GM21737 (cell line): ENCODE results near the gene RGL2.
"Not testable (repeated sequence)": the region's sequence is repeated elsewhere in the genome, so short reads cannot be mapped to it uniquely, and the experiment has no call there.

Experiments used
- ATAC-seq: cut with Tn5 transposase; IDR thresholded peaks from one replicate; pipeline ENCODE4 v1.9.1; 2021; ENCODE audit warnings: mild to moderate bottlenecking, moderate library complexity; ENCODE audit not compliant: unreplicated experiment

The RGL2 gene, protein sequence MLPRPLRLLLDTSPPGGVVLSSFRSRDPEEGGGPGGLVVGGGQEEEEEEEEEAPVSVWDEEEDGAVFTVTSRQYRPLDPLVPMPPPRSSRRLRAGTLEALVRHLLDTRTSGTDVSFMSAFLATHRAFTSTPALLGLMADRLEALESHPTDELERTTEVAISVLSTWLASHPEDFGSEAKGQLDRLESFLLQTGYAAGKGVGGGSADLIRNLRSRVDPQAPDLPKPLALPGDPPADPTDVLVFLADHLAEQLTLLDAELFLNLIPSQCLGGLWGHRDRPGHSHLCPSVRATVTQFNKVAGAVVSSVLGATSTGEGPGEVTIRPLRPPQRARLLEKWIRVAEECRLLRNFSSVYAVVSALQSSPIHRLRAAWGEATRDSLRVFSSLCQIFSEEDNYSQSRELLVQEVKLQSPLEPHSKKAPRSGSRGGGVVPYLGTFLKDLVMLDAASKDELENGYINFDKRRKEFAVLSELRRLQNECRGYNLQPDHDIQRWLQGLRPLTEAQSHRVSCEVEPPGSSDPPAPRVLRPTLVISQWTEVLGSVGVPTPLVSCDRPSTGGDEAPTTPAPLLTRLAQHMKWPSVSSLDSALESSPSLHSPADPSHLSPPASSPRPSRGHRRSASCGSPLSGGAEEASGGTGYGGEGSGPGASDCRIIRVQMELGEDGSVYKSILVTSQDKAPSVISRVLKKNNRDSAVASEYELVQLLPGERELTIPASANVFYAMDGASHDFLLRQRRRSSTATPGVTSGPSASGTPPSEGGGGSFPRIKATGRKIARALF

DNA sequence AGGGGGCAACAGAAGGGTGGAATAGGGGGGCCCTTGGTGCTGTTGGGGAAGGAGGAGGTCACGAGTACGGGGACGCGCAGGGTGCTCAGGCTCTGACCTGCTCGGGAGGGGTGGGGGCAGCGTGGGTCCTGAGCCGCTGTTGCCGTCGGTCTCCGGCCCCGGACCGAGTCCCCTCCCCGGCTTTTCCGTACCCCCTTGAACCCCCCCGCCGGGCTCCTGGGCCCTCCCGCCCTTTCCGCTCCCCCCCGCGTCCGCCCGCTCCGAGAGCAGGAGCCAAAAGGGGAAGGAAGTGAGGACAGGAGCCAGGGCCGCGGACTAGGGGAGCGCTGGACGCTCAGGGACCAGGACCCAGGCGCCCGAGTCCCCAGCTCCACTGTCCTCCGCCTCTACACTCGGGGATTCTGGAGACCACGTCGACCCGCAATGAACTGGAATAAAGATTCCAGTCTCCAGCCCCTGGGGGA, at the start of gene RGL2:
Gene RGL2, minus strand, starts transcription at position 170 of the 464 bp plus-strand sequence. CDS start 332 bp downstream, outside the sequence.
- ATAC-seq: peak; percentile 22

DNA sequence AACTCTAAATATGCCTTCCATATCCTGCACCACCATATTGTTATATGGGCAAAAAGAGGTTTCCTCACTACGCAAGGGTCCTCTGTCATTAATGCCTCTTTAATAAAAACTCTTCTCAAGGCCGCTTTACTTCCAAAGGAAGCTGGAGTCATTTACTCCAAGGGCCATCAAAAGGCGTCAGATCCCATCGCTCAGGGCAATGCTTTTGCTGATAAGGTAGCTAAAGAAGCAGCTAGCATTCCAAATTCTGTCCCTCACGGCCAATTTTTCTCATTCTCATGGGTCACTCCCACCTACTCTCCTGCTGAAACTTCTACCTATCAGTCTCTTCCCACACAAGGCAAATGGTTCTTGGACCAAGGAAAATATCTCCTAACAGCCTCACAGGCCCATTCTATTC, 49.1 kb upstream of the RGL2 start:
- ATAC-seq: no peak

DNA sequence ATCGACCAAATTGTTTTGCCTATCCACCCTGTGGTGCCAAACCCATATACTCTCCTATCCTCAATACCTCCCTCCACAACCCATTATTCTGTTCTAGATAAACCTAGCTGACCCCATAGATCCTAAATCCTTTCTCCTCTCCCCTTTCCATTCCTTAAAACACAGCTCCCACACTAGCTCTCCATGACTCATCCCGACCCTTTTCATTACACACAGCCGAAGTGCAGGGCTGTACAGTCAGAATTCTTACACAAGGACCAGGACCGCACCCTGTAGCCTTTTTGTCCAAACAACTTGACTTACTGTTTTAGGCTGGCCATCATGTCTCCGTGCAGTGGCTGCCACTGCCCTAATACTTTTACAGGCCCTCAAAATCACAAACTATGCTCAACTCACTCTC, 48.2 kb upstream of the RGL2 start:
- ATAC-seq: not testable (repeated sequence)

DNA sequence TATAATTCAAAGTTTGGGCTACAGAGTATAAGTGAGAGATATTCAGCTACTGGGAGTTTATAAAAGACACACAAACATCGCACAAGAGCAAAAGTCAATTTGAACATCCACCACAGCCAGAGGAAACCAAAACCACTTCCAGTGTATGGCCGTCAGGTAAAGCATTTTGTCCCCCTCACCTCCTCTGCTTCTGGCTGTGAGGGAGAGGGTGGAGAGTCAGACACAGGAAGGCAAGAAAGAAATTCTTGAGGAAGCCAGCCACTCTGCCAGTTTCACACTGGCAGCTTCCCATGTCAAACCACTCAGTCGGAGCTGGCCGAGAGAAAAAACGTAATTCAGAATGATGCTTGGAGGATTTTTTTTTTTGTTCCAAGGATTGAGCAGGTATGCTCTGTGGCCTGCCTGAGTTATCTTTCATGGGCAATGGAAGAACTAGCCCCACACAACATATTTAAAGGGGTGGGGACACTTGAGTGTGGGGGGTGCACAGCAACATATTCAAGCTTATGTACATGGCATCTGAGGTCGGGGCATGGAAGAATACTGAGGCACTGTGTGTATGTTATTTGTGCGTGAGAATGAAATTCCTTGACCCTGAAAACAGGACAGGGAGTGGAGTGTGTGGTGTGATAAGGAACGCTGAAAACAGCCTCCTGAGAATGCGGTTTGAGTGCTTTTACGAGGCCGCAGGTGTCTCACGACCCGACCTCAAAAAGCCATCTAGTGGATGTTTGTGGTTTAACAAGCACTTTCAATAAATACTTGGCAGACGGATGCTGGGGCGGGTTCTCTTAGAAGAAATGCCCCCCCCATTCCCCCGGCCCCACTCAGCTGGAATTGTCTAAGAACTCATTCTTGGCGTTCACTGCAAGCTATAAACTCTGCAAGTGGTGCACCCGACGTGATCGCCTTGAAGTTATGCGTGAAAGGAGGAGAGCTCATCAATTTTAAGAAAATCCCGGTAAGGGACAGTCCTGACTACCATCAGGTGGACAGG, 46.3 kb upstream of the RGL2 start:
- no peak for ATAC-seq

DNA sequence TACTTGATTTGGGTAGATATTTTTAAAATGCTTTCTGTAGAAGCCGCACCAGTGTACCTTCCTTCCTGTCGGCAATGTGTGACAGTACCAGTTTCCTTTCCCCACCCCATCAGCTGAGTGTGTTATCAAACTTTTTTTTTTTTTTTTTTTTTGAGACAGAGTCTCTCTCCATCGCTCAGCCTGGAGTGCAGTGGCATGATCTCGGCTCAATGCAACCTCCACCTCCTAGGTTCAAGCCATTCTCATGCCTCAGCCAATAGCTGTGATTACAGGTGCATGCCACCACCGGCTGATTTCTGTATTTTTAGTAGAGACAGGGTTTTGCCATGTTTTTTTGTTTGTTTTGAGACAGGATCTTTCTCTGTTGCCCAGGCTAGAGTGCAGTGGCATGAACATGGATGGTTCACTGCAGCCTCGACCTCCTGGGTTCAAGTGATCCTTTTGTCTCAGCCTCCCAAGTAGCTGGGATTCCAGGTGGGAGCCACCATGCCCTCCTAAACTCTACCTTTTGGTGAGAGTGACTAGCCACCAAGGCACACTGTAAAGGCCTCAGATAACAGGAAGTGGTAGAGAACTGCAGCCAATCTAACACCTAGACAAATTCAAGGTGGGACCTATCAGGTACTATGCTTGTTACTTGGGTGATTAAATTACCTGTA, 45.3 kb upstream of the RGL2 start:
- ATAC-seq: no peak

DNA sequence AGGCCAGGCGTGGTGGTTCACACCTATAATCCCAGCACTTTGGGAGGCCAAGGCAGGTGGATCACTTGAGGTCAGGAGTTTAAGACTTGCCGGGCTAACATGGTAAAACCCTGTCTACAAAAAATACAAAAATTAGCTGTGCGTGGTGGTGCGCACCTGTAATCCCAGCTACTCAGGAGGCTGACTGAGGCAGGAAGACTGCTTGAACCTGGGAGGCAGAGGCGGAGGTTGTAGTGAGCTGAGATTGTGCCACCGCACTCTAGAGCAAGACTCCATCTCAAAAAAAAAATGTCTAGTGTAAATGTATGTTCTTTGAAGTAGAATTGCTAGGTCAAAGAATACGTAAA, 44.8 kb upstream of the RGL2 start:
- ATAC-seq: not testable (repeated sequence)

DNA sequence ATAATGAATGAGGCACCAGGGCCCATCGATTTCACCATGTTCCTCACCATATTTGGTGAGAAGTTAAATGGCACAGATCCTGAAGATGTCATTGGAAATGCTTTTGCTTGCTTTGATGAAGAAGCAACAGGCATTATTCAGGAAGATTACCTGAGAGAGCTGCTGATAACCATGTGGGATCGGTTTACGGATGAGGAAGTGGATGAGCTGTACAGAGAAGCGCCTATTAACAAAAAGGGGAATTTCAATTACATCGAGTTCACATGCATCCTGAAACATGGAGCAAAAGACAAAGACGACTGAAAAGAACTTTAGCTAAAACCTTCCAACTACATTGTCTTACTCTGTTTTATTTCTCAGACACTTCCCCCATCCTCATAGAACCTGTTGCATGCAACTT, 40.5 kb upstream of the RGL2 start:
- ATAC-seq: no peak

DNA sequence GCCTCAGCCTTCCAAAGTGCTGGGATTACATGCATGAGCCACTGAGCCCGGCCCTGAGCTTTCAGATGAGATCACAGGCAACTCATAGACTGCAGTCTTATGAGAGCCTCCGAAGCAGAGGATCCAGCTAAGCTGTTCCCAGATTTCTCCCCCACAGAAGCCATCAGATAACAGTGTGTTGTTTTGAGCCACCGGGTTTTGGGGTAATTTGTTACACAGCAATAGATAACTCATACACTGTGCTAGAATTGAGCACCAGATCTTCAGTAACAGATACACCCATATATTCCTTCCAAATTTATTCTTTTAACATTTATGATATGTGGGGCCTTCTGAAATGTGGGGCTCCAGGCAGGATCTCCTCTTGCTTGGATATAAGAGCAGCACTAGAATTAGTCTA, 37.8 kb upstream of the RGL2 start:
- ATAC-seq: no peak

DNA sequence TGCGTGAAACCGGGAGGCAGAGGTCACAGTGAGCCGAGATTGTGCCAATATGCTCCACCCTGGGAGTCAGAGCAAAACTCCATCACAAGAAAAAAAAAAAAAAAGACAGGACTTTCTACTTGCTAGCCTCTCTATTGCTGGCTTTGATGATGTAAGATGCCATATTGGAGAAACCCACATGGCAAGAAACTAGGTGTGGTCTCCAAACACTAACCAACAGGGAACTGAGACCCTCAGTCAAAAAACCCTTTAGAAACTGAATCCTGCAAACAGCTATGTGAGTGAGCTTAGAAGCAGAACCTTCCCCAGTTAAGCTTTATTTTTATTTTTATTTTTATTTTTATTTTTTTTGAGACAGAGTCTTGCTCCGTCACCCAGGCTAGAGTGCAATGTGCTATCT, 37.2 kb upstream of the RGL2 start:
- ATAC-seq: no peak

DNA sequence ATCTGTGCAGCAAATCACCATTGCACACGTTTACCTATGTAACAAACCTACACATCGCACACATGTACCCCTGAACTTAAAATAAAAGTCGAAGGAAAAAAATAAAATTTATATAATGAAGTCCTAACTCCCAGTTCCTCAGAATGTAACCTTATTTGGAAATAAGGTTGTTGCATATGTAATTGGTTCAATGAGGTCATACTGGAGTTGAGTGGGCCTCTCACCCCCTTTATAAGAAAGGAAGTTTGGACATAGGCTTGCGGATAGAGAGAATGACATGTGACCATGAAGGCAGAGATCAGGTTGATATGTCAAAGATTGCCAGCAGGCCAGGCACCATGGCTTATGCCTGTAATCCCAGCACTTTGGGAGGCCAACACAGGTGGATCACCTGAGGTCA, 34.9 kb upstream of the RGL2 start:
- ATAC-seq: no peak

DNA sequence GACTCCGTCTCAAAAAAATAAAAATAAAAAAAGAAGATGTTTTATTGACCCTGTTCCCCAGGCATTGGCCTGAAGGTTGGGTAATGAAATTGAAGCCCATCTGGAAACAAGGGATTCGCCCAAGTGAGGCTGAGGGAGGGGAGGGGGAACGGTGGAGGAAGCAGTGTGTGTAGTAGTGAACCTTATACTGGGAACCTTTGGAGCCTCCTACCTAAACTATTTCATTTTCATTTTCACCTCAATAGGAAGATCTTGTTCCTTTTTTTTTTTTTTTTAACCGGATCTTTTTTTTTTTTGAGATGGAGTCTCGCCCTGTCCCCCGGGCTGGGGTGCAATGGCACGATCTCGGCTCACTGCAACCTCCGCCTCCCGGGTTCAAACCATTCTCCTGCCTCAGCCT, 32.0 kb upstream of the RGL2 start:
- no peak for ATAC-seq

DNA sequence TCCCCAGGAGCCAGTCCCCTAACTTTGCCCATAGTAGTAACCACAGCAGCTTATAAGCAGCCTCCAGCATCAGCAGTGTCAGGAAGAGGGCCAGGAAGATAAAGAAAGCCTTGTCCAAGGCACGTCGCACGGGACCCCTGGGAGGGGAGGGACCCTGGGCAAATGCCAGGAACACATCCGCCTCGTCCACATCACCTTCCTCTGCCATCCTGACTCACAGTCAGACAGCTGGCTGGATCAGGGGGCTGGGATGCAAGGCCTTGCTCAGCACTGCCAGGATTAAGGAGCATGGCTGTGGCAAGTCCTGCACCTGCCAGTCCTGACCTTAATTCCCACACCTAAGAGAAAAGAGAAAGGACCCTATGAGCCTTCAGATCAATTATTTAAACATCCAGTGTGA, 30.3 kb upstream of the RGL2 start:
- no peak for ATAC-seq

DNA sequence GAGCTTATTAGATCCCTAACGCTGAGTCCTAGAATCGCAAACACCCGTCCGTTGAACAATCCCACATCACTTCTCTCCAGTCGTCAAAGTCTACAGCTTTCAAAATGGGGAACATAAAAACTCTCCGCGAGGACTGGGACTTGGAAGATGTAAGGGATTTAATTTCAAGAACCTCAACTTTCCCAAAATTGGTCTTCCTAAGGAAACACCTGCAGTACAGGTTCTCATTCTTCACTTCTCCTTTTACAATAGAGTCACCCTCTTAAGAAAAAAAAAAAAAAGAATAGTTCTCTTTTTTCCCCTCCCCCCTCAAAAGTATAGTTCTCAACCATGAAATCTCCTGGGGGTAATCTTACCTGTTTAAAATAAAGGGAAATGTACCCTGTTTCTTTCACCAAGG, 25.4 kb upstream of the RGL2 start:
- no peak for ATAC-seq

DNA sequence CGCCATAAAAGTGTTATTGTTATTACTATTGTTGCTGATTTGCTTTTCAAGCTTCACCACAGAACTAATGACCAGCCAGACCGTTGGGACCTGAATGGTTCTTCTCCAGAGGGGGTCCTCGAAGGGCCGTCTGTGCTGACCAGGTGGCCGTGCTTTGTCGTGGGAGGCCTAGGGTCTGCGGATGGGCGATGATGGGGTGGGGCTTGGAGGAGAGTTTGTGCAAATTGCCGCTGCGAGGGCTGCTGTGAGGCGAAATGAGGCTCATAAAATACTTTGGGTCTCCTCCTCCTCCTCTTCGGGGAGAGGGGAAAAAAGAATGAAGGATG, 24.8 kb upstream of the RGL2 start:
- no peak for ATAC-seq

DNA sequence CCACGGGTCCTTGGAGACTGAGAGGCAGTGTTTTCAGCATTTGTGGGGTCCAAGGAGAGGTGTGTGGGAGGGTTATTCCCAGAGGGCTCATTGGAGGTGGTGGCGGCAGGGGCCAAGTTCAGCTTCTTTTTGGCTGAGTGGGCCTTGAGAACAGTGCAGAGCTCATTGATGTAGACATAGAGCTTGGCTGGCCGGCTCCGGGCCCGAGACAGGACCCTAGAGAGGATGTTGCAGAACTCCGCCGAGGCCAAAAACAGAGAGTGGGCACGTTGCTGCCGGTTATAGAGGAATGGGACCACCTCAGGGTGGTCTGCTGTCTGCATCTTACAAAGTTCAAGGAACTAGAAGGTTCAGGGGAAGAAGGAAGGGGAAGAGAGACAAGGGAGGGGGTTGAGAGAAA, 22.5 kb upstream of the RGL2 start:
- ATAC-seq: no peak

DNA sequence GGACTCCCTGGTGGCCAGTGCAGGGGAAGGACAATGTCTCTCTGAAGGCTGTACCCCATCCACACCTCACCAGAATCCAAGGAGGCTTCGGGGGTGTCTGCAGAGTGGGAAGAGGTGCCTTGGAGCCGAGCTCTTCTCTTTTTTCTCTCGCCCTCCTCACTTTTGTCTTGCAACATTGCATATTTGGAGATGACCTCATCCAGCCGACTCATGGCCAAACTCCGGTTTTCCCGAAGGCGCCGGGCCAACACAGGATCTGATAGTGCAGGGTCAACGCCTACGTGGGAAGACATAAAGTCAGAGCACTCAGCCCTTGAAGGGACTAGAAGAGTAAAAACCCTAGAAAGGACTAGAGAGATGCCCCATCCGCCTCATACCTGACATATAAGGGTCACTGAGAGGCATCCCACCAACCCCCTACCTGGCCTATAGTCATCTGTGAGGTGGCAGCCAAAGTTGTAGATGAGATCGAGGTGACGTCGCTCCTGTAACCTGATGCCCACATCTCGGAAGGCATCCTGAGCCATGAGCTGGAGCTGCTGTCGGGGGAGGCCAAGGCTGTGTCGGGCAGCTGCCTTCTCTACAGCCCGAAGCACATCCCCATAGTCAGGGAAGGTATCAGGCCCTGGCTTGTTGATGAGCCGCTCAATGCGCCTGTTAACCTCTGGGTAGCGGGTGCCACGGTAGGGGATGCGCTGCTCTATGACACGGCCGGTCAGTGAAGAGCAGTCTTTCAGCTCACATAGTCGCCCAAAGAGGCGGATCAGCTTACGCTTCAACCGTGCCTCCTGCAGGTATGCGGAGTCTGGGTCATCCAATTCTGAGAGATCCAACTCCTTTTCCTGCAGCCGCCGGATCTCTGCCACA, 21.8 kb upstream of the RGL2 start:
- ATAC-seq: no peak

DNA sequence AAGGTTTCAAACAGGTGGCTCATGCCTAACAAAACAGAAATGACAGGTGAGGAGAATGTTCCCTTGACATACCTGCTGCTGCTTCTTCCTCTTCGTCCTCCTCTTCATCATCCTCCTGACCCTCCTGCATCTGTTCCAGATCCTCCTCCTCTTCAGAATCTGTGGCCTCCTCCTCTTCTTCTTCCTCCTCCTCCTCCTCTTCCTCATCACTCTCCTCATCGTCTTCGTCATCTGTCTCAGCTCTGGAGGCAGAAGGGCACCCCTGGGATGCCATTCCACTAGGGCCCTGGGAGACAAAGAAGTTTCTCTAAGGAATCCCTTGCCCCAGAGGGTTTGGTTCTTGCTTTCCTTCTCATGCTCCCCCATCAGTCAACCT, 21.2 kb upstream of the RGL2 start:
- no peak for ATAC-seq

DNA sequence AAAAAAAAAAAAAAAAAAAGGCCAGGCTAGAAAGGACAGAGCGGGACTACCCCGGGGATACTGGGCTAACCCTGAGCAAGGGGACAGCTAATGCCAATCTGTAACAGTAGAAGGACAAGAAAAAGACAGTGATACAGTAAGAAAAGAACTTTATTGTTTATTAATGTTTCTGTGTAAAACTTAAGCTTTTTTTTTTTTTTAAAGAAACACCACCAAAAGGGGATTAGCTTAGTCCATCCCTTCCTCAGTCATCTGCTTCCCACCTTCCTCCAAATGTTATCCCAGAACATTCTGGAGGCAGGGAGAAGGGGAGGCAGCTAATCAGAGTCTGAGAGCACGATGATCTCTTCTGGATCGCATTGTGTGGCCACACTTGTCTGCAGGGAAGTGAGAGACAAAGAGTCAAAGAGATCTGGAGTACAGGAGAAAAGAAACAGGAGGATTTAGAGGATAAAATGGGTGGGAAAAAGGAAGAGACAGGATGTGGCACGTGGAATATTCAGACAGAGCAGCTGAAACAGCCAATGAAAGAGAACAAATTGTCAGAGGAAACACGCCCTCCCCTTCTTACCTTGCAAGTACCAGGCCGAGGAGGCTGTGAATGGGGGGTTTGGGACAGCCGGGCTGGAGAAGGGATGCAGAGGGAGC, 19.8 kb upstream of the RGL2 start:
- no peak for ATAC-seq

DNA sequence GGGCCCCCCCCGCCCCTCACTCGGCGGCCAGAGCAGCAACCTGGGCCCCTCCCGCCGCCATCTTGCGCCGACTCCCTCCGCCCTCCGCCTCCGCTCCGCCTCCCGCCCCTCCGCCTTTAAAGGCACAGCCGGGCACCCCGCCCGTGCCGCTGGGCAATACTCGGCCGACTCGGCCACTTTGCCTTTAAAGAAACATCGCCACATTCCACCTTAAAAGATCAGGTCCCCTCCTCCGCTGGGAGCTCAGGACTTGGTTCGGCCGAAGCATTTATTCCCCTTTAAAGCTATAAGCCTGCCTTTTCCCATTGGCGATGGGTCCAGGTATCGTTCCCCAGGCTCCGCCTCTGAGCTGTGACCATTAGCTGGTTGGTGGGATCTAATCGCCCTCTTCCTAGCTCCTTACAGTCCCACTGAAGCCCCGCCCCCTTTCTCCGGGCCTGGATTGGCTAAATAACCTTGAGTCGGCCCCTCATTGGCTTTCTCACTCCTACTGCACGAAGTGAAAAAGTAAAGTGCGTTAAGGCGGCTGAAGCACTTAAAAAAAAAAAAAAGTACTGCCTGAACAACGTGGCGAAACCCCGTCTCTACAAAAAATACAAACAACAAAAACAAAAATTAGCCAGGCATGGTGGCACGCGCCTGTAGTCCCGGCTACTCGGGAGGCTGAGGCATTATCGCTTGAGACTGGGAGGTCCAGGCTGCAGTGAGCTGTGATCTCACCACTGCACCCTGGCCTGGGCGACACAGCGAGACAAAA, 19.1 kb upstream of the RGL2 start, which contains the start of gene ZBTB22:
Gene ZBTB22, minus strand, starts transcription at position 76 of the 757 bp plus-strand sequence. CDS start 828 bp downstream, outside the sequence.
- peak; percentile 43 for ATAC-seq
